GM21360 (cell line): ENCODE results near the gene CYSTM1.
"Not testable (repeated sequence)": the region's sequence is repeated elsewhere in the genome, so short reads cannot be mapped to it uniquely, and the experiment has no call there.

ENCODE experiments used
- ATAC-seq: cut with Tn5 transposase; IDR thresholded peaks from one replicate; pipeline ENCODE4 v1.9.1; 2021; ENCODE audit warnings: mild to moderate bottlenecking, moderate library complexity; ENCODE audit not compliant: unreplicated experiment

CYSTM1 gene

DNA sequence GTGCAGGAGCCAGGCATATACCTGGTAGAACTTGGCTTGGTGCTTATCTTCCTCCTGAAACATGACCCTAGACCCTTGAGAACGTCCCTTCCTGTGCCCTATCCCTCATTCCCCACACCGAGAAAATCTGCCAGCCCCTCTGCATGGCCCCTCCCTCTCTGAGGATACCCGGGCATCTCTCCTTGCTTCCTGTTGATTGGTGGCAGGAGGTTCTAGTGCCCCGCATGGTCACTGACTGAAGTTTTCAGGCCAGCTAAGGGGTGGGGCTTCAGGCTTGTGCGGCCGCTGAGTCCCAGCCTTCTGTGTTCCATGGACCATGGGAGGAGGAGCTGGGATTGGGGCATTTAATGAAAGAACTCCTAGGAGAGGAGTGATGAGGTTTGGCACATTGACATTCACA, 26.5 kb upstream of the CYSTM1 start:
- no peak for ATAC-seq

DNA sequence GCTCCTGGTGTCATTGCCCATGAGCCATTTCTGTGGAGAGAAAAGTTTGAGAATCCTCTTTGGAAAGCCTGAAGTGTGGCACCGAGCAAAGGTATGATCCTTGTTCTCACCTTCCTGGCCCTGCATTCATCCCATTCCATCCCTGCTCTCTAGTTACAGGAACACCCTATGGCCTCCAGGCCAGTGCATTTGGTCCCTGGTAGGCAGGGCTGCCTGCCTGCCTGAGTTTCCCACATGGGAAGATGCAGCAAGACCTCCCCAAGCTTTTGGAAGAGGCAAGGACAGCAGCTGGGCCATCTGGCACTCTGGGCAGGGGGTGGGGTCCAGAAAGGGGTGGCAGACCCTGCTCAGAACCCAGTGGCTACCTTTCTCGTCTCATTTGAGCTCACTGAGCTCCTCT, 24.8 kb upstream of the CYSTM1 start:
- ATAC-seq: no peak

DNA sequence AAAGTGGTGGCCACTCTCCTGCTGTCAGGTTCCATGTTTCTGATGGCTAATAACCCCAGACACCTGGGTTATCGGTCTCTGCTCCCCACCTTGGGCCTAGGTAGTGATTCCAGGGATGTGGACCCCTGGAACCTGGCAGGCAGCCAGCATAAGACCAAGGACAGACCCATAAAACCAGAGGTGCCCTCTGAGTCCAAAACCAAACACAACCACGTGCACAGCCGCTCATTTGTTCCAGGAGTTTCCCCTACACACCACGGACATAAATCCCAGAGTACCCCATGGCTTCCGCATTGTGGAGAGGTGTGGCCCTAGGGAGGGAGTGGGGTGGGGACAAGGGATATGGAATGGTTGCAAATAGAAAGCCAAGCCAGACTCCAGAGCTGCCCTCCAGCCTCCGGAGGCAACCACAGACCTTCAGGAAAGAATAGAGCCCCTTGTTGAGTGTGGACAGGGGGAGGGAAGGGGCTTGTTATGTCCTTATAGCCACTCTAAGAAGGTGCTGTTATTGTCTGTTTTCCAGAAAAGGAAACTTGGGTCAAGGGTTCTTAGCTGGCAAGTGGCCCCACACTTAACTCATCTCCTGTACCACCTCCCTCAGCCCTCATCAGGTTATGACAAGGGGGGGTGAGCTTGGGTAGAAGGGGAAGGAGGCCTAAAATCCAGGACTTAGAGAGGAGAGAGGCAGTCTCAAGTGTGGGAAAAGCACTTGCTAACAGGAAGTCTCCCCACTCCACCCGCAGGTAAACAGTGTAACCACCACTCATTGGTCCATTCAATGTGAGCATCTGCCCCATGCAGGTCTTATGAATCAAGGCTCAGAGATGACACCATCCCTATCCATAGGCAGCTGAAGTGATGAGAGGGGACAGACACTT, 23.6 kb upstream of the CYSTM1 start:
- no peak for ATAC-seq

DNA sequence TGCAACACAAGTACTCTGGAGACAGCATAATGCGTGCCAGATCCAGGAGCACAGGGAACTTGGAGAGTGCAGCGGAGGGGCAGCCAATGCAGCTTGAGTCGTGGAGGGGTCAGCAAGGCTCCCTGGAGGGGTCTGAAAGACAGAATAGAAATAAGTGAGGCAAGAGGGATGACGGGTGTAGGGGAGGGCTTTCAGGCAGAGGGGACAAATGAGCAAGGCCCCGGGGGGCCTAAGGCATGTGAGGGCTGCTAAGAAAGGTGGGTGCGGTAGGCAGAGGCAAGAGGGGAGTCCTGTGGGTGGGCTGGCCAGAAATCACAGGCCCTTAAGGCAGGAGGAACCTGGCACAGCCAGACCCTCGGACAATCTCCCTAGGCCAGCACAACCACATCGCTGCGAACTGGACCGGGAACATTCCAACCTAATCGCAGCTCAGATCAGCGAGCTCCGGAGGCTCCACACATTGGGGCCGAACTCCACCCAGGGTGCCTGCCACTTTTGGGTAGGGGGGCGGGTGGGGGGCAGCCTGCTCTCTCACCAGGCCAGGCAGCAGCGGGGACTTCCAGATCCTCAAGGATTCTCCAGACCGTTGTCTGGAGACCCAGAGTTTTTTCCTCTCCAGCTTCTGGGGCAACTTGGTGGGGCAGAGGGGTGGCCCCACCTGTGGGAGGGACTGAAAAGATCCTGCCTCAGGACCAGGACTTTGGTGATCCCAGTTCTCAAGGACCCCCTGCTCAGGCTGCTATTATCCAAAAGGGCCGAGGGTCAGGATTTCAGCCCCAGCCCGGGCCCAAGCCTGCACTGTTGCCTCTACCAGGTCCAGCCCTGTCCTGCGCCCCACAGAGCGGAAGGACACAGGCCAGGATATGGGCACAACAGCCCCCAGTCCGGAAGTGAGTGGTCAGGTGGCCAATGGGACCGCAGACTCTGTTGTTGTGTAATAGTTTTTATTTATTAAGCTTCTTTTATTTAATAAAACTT, 22.7 kb upstream of the CYSTM1 start:
- ATAC-seq: no peak

DNA sequence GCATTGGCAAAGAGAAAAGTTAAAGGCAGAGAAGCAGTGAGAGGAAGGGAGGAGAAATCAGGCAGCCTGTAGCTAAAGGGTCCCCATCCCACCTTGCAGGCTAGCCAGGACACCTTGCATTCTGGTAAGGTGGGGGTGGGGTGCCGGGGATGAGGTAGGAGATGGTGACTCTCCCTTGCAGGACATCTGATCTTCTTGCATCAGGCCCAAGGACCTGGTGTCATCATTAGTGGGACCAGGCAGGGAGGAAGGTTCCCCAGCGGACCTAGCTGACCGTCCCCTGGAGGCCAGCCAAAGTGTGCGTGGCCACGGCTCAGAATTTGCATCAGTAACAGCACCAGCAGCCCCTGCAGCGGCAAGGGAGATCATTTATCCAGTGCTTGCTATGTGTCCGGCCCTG, 21.7 kb upstream of the CYSTM1 start:
- ATAC-seq: no peak

DNA sequence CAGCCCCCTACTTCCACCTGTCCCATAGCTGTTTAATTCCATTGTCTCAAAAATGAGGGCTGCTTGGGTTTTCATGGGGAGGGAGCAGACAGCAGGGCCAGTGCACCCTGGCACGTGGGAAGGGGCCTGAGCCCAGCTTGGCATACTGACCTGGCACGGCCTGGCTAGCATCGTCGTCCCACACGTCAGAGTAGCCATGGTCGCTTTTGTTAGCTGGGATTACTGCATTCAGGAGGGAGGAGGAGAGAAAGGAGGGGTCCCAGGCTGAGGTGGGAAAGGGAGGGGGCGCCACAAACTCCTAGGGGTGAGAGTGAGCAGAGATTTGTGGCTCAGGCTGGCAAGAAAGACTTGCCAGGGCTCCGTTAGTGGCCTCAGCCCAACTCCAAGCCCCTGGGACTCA, 21.1 kb upstream of the CYSTM1 start:
- no peak for ATAC-seq

DNA sequence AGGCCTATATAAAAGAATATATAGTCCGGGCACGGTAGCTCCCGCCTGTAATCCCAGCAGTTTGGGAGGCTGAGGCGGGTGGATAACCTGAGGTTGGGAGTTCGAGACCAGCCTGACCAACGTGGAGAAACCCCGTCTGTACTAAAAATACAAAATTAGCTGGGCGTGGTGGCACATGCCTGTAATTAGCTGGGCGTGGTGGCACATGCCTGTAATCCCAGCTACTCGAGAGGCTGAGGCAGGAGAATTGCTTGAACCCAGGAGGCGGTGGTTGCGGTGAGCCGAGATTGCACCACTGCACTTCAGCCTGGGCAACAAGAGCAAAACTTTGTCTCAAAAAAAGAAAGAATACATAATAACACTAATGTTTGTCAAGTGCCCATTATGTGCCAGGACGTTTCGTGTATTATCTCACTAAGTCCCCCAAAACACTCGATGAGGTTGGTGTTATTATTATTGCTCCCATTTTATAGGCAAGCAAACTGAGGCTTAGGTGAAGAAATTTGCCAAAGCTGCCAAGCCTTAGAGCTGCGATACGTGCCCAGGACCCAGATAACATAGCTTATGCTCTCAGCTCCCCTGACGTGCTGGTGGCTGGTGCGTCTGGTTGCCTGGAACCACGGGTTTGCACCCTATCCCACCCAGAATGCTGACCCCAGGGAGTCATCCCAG, 20.1 kb upstream of the CYSTM1 start:
- not testable (repeated sequence) for ATAC-seq

DNA sequence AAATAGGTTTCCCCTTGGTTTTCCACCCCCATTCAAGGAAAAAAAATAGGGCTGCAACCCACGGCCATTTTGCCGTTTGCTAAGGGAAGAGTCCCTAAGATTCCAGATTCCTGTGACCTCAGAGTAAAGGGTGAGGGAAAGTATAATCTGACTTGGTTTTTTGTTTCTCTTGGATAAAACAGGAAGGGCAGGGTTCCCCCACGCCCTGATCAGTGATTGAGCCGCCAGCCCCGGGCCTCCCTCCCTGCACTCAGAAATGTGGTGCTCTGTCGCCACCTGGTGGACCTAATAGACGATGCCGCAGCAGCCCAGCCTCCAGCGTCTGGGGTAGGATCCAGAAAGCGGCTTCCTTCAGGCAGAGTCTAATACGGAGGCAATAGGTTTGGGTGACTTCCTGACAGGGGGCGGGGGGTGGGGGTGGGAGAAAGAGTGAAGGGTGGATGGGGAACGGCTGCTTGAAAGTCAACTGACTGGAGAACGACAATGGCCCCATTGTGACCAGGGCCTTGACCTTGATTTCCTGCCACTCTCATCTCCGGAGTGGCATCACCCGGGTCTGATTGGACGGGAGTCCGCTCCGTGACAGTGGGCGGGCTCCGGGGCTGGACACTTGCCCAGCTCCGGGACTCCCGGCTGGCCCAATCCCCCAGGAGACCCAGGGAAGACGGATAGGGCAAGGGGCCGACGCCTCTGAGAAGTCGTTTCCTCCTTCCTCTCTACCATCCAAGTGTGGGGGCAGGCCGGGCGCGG, 17.8 kb upstream of the CYSTM1 start:
- ATAC-seq: peak; percentile 93

DNA sequence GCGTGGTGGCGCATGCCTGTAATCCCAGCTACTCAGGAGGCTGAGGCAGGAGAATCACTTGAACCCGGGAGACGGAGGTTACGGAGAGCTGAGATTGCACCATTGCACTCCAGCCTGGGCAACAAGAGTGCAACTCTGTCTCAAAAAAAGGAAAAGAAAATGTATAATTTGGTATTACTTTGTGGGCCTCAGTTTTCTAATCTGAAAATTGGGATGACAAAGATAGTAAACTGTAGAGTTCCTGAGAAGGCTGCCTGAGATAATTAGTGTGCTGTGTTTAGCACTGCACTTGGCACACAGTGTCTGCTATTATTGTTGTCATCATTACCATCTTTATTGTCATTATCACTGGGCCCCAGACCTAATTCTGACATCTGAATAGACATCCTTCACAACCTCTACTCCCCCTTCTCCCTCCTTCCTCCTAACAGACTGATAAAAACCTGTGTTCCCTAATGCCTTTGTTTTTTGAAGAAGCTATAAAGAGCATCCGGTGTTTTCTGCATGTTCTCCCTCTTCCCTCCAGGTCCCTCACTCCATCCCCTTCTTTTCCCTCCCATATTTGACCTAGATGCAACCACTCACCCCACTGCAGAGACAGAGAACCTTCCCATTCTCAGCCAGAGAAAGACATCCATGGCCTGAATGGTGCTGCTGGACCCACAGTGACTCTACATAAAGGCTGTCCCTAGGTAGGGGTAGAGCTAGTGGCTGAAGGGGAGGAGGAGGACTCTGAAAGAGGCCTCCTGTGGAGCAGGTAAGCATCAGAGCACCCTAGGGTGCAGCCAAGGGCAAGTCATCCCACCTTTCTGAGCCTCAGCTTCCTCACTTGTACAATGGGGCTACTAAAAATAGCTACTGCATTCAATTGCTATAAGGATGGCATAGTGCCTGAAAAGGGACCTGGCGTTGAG, 15.7 kb upstream of the CYSTM1 start:
- no peak for ATAC-seq

DNA sequence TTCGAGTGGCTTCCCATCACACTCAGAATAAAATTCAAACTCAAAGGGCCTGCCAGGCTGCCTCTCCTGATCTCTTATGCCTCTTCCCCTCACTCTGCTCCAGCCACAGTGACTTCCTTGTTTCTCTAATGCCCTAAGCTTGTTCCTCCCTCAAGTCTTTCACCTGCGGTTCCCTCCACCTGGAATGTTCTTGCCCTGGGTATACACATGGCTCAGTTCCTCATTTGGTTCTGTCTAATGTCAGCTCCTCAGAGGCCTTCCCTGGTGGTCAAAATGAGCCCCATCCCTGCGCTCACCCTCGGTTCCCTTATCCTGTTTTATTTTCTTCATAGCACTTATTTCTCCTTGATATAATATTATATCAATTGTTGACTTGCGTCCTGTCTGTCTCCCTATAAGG, 12.7 kb upstream of the CYSTM1 start:
- ATAC-seq: no peak

DNA sequence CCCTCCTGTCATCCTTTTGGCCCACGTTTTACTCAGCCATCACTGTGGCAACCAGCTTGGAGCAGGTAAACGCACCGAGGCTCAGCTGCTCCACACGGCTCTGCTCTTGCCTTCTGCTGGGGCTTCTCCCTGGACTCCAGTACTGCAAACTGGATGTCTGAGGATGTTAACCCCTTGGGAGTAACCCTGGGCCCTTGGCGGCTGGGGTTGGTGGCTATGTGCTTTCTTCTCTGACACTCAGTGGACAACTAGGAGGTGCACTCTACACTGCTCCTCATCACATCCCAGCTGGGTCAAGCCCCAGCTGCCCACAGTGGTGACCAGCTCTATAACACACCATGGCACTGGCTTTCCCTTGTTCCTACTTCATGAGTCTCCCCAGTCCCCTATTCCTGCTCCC, 12.2 kb upstream of the CYSTM1 start:
- no peak for ATAC-seq

DNA sequence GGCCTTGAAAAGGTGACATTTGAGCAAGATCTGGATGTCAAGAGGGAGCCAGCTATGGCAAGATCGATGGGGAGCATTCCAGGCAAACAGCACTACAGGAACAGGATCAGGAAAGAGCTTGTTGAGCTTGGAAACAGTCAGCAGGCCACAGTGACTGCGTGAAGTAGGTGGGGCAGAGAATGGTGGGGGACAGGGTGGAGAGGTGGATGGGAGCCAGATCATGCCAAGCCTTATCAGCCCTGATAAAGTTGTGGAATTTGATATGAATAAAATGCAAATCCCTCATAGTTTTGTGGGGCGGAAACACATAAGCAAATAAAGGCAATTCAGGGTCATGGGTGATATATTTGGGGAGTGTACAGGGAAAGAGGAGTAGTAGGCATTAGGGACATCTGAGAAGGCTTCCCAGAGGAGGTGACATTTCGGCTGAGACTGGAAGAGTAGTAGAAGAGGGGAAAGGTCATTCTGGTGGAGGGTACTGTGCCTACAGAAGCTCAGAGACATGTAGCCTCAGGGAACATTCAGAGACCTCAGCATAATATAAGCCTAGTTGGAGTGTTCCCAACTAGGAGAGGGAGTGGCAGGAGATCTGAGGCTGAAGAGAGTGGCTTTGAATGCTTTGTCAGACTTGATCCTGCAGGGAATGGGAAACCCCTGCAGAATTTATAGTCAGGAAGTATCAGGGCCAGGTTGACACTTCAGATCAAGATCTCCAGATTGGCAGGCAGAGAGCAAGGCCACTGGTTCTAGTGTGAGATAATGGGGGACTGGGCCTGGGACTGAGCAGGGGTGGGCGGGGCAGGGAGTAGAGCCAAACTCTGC, 9.7 kb upstream of the CYSTM1 start:
- ATAC-seq: no peak

DNA sequence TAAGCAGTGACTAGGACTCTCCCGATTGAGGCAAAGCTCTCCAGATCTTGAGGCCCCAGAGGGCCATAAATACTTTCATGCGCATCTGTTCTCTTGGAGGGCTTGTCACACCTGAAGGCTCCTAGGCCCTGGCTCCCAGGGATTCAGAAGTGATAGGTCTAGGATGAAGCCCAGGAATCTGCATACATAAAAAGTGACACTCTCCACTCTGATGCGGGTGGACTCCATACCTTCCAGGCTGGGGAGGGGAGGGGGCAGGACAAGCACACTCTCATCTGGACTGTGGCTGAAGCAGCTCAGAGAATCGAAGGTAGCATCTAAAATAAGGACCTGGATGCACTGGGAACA, 9.1 kb upstream of the CYSTM1 start:
- no peak for ATAC-seq

DNA sequence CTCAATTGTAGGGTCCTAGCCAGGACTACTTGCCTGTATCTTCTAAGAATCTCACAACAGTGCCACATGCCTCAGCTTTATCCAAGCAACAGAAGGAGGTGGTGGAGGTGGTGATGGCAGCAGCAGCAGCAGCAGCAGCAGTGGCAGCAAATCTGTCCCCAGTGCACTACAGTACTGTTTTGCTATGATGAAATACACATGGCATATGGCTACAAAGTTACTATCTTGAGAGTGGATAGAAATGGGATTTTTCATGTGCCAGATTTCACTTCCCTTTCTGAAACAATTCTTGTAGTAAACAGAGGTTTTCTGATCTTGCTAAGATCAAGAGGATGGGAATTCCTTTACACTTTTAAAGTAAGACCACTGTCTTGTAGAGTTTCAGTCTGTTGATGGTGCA, 8.1 kb upstream of the CYSTM1 start:
- ATAC-seq: no peak

DNA sequence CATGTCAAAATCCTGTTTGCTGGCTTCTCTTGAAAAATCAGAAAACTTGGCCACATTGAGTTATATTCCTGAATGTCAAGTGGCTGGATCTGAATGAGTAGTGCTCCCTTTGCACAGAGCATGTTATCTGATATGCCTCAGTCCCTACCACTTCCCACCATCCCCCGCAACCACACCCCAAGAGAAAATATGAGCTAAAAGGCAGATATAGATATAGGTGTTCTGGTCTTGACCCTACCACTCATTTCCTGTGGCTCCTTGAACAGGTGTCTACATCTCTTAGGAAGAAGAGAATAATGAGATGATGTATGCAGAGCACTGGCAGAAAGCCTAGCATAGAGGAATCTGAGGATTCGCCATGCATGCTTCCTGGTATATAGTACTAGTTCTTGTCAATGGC, 6.6 kb upstream of the CYSTM1 start:
- no peak for ATAC-seq

DNA sequence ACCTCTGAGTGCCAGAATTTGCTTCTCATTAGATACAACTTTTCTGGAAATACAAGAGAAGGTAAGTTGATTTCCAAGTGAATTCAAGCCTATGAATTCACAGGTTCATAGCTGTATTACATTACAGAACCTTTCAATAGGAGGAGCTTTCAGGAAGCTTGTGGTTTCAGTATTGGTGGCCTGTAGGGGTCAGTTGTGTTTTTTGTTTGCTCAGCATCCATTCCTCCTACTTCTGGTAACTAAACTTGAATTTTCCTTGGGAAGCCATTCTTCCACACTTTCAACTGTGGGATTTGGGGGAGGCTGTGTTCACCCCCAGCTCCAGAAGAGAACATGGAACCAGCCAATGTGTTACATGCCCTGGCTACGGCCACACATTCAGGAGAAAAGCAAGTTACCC, 5.6 kb upstream of the CYSTM1 start:
- no peak for ATAC-seq

DNA sequence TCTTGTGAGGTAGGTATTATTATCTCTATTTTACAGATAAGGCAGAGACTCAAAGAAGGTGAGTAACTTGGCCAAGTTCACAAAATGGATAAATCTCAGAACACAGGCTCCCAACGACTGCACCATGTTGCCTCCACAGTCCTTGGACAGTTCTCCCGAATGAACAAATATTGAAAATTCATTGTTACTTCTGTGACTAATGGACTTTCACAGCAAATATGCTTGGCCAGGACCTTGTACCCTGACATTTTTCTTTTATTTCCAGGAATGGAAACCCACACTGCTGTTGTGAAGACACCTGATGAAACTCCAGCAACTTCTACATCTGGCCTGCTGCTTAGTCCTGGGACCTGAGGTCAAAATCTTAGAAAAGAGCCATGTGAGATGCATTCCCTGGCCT, 2.5 kb upstream of the CYSTM1 start:
- ATAC-seq: no peak

DNA sequence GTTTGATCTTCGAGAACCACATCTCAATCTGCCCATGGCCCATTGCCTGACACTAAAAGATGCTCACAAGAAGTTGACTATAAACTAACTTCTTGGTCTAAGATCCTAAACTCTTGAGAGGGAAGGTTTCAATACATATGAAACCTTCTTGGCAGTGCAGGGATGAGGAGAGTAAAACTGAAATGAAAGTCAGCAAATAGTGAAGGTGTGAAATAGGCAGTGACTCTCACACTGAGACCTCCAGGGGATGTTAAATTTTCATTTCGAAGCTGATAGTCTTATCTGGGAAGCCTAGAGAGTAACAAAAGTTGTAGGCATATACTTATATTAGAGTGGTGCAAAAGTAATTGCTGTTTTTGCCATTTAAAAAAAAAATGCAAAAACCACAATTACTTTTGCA, 974 bp upstream of the CYSTM1 start:
- no peak for ATAC-seq
